UCSD-AML1 (cell line): ENCODE results near the gene TINCR.
"Not testable (repeated sequence)": the region's sequence is repeated elsewhere in the genome, so short reads cannot be mapped to it uniquely, and the experiment has no call there.

Experiments
- DNase-seq: peaks from one replicate; lab custom pipeline; 2025; ENCODE audit not compliant: unreplicated experiment; lab: John Stamatoyannopoulos, UW

Gene TINCR

GRCh38 chr19:5567360-5567969 is at the start of gene TINCR:
Gene TINCR (minus strand): TSS chr19:5567953.
- DNase-seq, result no peak

GRCh38 chr19:5617080-5617479 is 49.3 kb upstream of the TINCR start:
- no peak for DNase-seq

GRCh38 chr19:5615756-5616327 is 48.1 kb upstream of the TINCR start:
- DNase-seq, result no peak

- no peak for DNase-seq
These were observed 45.4 kb upstream of the TINCR start for GRCh38 chr19:5612891-5613865.

GRCh38 chr19:5609881-5610448 is 42.2 kb upstream of the TINCR start:
- DNase-seq, result no peak

GRCh38 chr19:5608766-5609165 is 41.0 kb upstream of the TINCR start:
- DNase-seq, result not testable (repeated sequence)

GRCh38 chr19:5608291-5608690 is 40.5 kb upstream of the TINCR start:
- DNase-seq, result no peak

- no peak for DNase-seq
These were observed 39.8 kb upstream of the TINCR start for GRCh38 chr19:5607318-5608275.

GRCh38 chr19:5605362-5605761 is 37.6 kb upstream of the TINCR start:
- DNase-seq, result no peak

GRCh38 chr19:5603626-5604025 is 35.9 kb upstream of the TINCR start:
- DNase-seq, result no peak

- no peak for DNase-seq
These were observed 33.0 kb upstream of the TINCR start for GRCh38 chr19:5600797-5601196.

GRCh38 chr19:5595745-5596144 is 28.0 kb upstream of the TINCR start:
- DNase-seq, result no peak

- DNase-seq, result no peak
These were observed 27.4 kb upstream of the TINCR start for GRCh38 chr19:5595129-5595528.

GRCh38 chr19:5594521-5594950 is 26.8 kb upstream of the TINCR start:
- DNase-seq, result no peak

GRCh38 chr19:5593343-5594255 is 25.8 kb upstream of the TINCR start:
- no peak for DNase-seq

- DNase-seq, result no peak
These were observed 25.0 kb upstream of the TINCR start for GRCh38 chr19:5592531-5593342.

GRCh38 chr19:5591476-5591875 is 23.7 kb upstream of the TINCR start:
- no peak for DNase-seq

GRCh38 chr19:5590865-5591154 is 23.1 kb upstream of the TINCR start:
- DNase-seq, result no peak
